ENCODE results near the gene MIPOL1. TPM values are rescaled to one million over a fixed set of nuclear protein-coding genes. Genes with fewer than 3 reads are reported as not detected.
"Not testable (repeated sequence)": the region's sequence is repeated elsewhere in the genome, so short reads cannot be mapped to it uniquely, and the experiment has no call there.

The MIPOL1 gene
- total RNA-seq, 1 donor from 2014 or later: 6.9 TPM

GRCh38 chr14:37397157-37397940 is 199.6 kb downstream of the MIPOL1 start:
- DNase-seq (ENCODE audit: low read depth in 2 of 2): not testable (repeated sequence)

DNA sequence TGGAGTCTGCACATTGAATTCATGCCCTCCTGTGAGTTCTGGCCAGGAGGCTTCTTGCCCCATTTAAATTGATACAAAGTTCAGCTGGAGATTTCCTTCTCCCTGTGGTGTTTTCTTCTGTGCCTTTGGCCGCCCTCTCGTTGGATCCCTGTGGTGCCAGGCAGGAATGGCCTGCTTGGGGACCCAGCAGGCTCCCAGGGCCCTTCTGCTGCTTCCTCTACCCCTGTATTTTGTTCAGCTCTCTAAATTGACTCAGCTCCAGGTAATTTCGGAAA is 200.1 kb downstream of the MIPOL1 start:
- no peak for DNase-seq (ENCODE audit: low read depth in 2 of 2)

DNA sequence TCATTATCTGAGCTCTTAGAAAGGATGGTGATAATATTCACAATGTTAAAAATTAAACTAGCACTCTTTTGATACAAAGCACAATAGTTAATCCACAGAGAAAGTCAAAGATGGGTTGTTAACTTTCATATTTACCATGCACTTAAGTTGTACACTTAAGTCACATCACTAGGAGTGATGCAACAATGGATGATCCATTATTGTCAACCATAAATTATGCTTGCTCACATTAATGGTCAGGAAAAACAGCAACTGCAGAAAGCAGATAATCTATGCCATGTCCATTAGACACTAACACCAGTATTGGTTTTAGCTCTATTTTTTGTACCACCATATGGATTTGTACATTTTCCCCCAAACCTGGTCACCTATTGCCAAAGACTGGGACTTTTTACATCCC is 201.8 kb downstream of the MIPOL1 start:
- DNase-seq (ENCODE audit: low read depth in 2 of 2): no peak

DNA sequence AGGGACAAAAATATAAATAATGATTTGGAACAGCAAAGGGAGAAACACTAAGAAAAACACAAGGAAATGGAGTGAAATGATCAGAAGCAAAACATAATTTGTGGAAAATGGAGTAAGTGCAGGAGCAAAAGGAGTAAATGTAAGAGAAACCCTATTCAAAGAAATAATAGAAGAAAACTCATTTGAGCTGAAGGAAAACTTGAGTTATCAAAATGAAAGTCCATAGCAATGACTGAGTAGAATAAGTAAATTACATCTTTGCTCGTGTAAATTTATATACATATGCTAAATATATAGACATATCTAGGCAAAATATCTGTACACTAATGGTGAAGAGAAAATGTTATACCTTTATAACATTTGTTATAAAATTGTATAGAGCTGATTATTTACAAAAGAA is 203.4 kb downstream of the MIPOL1 start:
- DNase-seq (ENCODE audit: low read depth in 2 of 2): no peak

- no peak for DNase-seq (ENCODE audit: low read depth in 2 of 2)
Measured at GRCh38 chr14:37403626-37404025, 205.9 kb downstream of the MIPOL1 start.

GRCh38 chr14:37406095-37406494 is 208.4 kb downstream of the MIPOL1 start:
- DNase-seq (ENCODE audit: low read depth in 2 of 2): no peak

GRCh38 chr14:37411079-37411735 is 213.5 kb downstream of the MIPOL1 start:
- DNase-seq (ENCODE audit: low read depth in 2 of 2): peak; percentile 7 to 17

GRCh38 chr14:37413050-37413449 is 215.3 kb downstream of the MIPOL1 start:
- DNase-seq (ENCODE audit: low read depth in 2 of 2): no peak

- DNase-seq (ENCODE audit: low read depth in 2 of 2): no peak
Measured at GRCh38 chr14:37413504-37414003, 215.8 kb downstream of the MIPOL1 start.

GRCh38 chr14:37416264-37416663 is 218.5 kb downstream of the MIPOL1 start:
- no peak for DNase-seq (ENCODE audit: low read depth in 2 of 2)

- DNase-seq (ENCODE audit: low read depth in 2 of 2): no peak
Measured at GRCh38 chr14:37417151-37417550, 219.4 kb downstream of the MIPOL1 start.

DNA sequence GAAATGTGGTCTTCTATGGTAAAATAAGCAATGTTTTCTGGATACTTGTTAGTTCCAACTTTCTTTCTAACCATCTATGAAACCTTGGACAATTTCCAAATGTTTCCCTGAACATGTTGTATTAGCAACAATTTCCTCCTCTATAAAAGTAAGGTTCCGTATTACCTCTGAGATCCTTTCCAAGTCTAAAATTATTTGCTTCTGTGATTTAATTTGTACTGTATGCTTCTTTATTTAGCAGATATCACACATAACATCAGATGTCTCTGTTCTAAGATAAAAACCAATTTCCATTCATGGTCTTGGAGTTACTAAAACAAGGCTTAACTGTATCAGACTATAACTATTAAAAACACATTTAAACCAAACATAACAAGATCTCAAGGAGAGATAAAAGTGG is 220.1 kb downstream of the MIPOL1 start:
- peak in 1 of 2 donors; percentile 7 for DNase-seq (ENCODE audit: low read depth in 2 of 2)

GRCh38 chr14:37420622-37421021 is 222.9 kb downstream of the MIPOL1 start:
- no peak for DNase-seq (ENCODE audit: low read depth in 2 of 2)

GRCh38 chr14:37422319-37422718 is 224.6 kb downstream of the MIPOL1 start:
- DNase-seq (ENCODE audit: low read depth in 2 of 2): no peak

DNA sequence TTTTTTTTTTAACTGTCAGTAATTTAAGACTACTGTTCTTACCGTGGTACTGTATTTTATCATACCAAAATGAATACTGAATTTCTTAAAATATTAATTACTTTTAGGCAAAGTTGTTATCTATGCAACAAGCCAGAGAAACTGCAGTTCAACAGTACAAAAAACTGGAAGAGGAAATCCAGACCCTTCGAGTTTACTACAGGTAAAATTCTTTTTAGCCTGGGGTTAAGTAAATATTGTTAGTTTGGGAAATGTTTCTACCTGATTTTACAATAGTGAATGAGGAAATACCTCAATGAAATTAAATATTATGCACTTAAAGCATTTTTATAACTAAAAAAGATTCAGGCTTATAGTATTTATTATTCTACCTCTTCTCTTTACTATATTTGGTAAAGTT is 225.0 kb downstream of the MIPOL1 start:
- DNase-seq (ENCODE audit: low read depth in 2 of 2): no peak

DNA sequence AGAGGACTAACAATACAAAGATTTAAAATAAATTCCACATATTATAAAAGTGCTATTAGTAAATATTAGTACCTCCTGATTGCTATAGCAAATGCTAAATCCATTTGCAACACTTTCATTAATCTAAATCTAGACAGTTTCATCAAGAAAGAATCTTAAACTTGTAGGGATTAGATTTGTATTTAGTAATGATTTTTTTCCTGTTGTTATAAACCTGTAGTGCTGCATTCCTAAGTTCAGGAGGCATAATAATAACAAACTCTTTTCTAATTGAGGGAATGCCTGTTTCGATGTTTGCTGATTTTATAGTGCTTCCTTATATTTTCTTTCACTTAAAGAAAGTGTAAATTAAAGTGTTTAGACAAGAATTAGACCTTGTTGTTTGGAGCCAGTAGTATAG is 231.2 kb downstream of the MIPOL1 start:
- DNase-seq (ENCODE audit: low read depth in 2 of 2): no peak

DNA sequence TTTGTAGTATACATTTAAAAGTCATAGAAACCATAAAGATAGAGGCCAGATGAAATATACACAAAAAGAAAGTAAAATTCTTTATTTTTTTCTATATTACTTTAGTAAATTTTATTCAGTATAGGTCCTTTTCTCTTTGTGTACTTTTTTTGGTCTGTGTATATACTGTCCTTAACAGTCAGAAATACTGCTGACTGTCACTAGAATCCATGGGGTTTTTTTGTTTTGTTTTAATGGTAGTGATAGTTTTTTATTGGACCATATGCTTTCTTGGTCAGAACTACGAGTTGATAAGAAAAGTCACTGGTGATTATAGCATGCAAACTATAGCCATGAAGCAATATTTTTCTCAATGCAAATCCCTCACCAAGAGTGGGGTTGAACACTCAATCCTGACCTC is 231.9 kb downstream of the MIPOL1 start:
- no peak for DNase-seq (ENCODE audit: low read depth in 2 of 2)

DNA sequence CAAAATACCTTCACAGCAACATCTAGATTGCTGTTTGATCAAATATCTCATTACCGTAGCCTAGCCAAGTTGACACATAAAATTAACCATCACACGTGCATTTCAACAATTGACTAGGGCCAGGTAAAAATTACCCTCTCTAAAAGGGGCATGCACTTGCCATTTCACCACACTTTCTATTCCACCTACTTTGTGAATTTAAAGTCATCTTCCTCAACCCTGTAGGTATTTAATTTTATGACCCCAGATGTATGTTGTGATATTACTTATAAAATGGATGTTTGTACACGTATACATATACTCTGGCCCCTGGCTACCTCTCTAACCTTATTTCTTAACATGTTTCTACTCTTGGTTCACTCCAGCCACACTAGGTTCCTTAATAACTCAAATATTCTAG is 237.1 kb downstream of the MIPOL1 start:
- no peak for DNase-seq (ENCODE audit: low read depth in 2 of 2)

DNA sequence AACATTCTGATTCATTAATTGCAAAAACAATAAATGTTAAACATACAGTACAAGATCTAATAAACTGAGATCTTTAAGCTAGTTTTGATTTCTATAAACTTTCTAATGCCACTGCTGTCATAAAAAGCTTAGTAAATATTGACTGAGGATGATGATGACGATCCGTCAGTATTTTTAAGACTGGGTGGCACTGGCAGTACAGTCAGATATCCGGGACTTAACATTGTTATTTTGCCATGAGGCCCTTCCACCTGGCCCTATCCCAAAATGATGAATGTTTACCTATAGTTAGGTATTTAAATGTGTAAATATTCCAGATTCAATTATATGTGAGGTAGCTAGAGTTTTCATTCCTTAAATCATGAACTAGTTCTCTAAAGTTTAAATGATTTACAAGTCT is 238.8 kb downstream of the MIPOL1 start:
- DNase-seq (ENCODE audit: low read depth in 2 of 2): no peak

DNA sequence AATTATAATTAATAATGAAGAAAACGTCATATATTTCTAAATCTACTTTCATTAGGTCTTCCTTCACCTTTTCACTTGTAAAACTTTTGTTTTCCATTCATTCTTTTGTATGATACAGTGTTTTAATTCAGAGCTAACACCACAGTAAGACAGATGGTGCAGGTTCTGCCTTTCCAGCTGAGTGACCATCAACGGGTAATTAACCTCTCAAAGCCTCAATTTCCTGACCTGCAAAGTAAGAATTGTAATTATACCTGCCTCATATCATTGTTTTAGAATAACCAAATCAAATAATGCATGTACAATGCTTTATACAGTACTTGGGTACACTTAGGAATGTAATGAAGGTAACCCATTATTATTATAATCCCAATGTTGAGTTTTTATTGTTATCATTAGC is 239.8 kb downstream of the MIPOL1 start:
- DNase-seq (ENCODE audit: low read depth in 2 of 2): no peak

GRCh38 chr14:37438444-37438843 is 240.7 kb downstream of the MIPOL1 start:
- no peak for DNase-seq (ENCODE audit: low read depth in 2 of 2)

GRCh38 chr14:37443461-37443860 is 245.7 kb downstream of the MIPOL1 start:
- no peak for DNase-seq (ENCODE audit: low read depth in 2 of 2)

- DNase-seq (ENCODE audit: low read depth in 2 of 2): no peak
Measured at GRCh38 chr14:37447883-37448391, 250.2 kb downstream of the MIPOL1 start.
